Anterior cingulate cortex (tissue), 58 donors: ENCODE measurements around the gene TANC1.

Source experiments
- DNase-seq, 58 donors: peaks; one replicate each; lab custom pipeline; 2025; lab: John Stamatoyannopoulos, UW

The TANC1 gene

DNA sequence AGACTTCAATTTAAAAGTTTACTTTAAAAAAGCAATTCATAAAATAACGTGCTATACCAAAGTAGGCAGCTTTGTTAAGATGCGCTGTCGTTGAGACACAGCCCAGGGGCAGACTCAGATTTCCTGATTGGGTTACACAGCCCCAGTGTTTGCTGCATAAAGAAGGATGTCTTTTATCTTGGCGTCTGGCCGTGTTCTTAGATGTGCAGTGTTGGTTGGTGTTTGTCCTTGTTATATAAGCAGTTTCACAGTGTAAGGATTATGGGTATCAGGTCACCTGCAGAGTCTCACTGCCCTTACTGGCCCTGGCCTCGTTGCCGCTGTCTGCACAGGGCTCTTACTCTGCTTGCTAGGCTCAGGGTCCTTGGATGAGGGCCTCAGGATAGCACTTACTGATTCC, 209.5 kb downstream of the TANC1 start:
- peak in 1 of 58 donors; percentile 7 for DNase-seq

DNA sequence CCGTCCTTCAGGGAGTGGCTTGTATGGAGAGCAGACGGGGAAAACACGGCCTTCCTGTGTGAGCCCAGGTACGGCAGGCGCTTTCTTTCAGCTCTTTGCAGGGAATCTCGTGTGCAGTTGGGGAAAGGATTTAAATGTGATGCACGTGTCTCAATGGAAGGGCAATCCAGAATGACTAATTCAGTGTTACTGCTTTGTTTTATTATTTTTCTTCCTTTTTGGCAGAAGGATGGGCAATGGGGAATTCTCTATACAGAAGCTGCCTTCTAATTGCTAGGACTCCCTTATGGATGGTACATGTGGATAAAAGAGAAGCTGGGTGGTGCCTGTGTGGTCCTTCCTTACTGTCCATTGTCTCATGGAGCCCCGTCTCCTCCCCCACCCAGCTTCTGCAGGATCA, 210.7 kb downstream of the TANC1 start:
- no peak for DNase-seq

DNA sequence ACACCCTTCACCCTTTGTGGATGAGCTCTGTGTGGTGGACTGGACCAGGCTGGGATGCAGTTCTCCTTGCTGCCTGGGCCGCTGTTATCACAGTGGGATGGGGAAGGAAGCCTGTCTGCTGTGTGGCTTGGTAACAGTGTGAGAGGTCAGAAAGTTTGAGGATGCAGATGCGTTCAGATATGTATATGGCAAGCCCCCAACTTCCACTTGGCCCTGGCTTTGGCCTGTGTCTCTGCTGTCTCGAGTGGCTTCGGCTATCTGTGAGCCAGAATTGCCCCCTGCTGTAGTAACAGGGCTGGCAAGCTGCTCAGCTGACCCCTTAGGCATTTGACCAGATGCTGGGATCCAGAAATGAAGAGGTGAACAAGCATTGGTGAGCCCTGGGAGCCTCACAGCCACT, 211.3 kb downstream of the TANC1 start:
- DNase-seq = no peak

DNA sequence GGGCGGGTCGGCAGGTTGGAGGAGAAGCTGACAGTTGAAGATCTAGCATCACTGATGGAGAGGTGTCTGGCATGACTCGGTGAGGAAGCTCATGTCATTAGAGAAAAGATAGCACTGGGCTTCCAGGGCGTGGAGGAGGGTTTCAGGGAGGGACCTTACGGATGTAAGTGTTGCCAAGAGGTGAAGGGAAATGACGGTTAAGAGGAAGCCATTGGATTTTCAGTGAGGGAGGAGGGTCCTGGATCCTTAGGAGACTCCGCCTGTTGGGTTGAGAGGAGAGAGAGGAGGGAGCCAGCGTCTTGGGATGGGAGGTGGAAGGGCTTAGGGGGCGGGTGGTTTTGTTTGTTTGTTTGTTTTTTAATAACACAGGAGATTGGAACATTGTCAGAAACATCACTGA, 214.9 kb downstream of the TANC1 start:
- DNase-seq = no peak

DNA sequence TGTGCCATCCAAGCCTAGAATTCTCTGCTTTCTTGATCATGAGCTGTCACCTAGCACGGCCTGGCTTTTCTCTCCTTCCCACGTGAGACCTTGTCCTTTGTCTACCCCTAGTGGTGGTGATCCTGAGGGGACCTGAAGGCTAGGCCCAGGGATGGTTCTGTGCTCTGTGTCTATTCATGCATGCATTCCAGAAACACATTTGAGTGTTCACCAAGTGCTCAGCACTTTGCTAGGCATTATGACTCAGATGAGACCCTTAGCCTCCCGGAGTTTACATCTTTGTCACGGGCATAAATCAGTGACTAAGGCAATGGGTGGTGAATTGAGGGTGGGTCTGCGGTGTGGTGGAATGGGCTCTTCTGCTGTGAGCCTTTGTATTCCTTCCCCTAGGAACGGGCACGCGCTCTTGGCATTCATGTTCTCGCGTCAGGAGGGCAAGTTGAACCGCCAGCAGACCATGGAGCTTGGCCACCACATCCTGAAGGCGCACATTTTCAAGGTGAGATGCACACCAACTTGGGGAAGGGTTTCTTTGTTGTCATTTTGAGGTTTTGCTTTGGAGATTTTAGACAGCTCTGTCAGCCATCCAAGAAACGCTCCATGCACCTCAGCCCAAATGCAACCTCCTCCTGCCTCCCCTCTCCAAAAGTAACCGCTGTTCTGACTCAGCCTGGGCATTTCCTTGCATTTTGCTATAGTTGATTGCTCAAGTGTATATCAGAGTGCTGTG, 217.1 kb downstream of the TANC1 start:
- peak in 2 of 58 donors; percentile 6 to 39 for DNase-seq

DNA sequence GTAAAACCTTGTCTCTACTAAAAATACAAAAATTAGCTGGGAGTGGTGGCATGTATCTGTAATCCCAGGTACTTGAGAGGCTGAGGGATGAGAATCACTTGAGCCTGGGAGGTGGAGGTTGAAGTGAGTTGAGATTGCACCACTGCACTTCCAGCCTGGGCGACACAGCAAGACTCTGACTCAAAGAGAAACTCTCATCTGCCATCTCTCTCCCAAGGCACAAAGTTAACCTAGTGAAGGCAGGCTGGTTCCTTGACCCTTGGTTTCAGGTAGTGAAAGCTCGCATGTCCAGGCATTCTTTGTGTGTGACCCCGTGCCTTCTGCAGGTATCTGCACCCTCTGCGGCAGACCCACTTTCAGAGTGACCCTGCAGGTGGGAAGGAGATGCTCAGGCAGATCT, 218.0 kb downstream of the TANC1 start:
- no peak for DNase-seq

DNA sequence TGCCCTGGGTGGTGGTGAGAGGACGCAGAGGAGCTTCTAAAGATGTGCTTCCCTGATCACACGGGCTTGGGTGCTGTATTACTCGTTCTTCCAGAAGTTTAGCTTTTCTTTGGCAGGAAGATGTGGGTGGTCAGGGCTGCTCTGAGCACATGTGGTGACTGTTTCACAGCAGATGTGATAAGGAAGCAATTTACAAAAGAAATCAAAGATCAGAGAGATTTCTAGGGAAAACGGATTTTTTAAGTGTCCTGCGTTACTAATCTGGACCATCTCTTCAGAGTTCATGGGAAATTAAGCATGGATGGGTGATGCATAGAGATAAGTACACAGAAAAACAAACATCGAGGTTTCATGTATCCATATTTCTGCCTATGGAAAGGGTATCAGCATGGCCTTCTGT, 218.7 kb downstream of the TANC1 start:
- no peak for DNase-seq

DNA sequence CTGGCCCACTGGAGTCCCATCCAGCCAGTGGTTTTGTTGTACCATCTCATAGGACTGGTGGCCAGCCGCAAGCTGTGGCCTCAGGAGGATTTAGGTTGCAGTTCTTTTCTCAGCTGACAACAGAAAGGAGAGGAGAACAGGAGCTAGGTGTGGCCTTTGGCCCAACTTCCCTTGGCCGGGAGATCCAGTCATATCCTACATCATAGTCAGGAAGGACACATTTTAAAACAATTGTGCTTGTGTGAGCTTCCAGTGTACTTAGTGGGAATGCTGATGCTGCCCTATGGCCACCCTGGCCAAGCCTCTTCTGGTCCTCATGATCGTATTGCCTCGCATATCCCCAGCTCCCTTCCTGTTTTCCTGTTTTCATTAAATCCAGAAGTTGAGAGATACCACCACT, 220.0 kb downstream of the TANC1 start:
- no peak for DNase-seq

DNA sequence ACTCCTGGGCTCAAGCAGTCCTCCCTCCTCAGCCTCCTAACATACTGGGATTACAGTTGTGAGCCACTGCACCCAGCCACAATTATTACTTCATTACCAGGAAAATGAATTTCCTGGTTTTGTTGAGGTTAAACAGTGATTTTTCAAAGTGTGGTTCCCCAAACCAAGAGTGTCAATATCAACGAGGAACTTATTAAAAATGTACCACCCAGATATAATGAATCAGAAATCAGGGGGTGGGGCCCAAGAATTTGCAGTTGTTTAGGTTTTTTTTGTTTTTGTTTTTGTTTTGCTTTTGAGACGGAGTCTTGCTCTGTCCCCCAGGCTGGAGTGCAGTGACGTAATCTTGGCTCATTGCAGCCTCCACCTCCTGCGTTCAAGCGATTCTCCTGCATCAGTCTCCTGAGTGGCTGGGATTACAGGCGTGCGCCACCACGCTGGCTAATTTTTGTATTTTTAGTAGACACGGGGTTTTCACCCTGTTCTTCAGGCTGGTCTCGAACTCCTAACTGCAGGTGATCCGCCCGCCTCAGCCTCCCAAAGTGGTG, 224.0 kb downstream of the TANC1 start:
- DNase-seq = no peak

DNA sequence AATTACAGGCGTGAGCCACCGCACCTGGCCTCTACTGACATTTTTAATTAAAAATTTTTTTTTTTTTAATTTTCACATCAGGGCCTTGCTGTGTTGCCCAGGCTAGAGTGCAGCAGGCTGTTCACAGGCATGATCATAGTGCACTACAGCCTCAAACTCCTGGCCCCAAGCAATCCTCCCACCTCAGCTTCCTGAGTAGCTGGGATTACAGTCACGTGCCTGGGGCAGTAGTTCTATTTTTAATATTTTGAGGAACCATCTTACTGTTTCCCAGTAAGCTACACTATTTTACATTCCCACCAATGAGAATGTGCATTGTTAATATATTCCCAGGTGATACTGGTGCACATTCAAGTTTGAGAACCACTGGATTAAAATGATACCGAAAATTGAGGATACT, 225.4 kb downstream of the TANC1 start:
- no peak for DNase-seq

DNA sequence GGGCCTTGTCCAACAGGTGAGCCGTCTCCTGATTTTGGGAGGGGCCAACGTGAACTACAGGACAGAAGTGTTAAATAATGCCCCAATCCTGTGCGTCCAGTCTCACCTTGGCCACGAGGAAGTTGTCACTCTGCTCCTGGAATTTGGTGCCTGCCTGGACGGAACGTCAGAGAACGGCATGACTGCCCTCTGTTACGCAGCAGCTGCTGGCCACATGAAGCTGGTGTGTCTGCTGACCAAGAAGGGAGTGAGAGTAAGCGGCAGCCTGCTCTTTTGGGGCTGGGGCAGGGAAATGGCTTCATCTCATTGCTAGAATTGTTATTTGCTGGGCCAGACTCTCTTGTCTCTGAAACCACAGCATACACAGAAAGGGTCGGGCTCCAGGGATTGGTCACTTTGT, 225.8 kb downstream of the TANC1 start:
- DNase-seq = peak in 6 of 58 donors; percentile 4 to 42 (median 20)

DNA sequence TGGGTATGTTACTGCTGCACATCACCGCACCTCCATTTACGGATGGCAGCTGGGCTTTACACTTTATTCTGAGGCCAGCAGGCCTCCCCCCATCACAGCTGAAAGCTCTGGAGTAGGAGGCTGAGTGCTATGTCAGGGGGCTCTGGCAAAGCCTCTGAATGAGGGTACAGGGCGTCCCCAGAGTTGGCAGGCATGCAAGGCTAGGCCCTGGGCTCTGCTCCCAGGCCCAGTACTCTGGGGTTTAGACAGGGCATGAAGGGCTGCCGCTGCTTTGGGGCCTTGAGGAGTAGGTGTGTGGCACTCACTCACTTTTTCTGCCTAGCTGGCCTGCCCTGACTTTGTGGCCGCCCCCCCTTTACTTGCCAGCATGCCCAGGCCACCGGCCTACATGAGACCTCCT, 227.3 kb downstream of the TANC1 start:
- peak in 43 of 58 donors; percentile 6 to 81 (median 43) for DNase-seq

DNA sequence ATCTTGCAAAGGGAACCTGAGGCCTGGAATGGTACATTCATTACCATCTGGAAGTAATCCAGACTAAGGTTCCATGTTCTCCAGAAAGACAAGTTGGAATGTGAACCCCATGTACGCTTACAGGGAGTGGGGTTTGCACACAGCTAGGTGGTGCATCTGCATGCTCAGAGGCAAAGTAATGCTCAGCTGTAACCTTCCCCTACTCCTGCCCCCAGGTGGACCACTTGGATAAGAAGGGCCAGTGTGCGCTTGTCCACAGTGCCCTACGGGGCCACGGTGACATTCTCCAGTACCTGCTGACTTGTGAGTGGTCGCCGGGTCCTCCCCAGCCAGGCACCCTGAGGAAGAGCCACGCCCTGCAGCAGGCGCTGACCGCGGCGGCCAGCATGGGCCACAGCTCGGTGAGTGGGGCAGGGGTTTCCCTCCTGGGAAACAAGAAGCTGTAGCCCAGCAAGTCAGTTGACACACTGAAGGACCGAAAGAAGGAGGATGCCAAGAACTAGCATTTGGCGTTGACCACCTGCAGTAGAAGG, 228.0 kb downstream of the TANC1 start:
- no peak for DNase-seq

DNA sequence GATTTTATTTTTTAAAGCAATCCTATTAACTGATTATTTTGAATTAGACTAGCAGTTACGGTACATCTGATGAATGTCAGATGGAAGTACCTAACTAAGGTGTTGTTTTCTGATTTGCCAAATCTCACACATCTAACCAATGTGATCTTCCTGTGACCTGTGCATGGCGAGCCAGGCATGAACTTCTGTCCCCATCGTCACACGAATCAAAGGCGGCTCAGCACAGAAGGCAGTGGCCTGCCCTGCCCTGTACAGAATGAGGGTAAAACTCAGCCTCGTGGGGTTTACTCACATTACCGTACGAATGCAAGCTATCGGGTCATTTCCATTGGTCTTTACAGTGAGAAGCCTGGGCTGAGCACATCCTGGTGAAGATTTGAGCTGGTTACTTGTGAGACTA, 230.8 kb downstream of the TANC1 start:
- no peak for DNase-seq

DNA sequence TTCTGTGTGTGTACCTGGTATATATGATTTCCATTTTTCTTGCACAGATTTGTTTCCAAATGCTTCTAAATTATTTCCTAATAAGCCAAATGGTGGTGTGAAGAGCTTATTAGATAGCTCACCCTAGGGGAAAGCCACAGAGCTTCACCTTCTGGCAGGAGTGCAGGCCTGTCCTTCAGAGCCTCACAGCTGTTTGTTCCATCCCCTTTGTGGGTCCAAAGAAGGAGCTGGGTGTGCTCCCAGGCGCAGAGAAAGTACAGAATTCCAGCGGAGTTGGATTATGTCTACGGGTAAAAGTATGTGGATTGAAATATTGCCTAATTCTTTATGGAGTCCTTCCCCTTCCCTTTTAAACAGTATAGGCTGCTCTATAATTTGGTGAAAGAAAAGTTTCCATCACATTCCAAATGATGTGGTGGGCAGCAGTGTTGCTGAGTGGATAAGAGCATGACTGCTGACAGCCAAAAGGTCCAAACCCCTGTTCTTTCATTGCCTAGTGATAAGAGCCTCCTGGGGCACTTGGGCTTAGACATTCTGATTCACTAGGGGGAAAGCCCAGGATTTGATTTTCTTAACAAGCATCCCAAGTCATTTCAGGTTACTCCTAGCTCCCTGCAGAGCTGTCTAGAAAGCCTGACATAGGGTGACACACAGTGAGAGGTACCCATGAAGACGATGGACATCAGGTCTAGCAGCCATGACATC, 231.5 kb downstream of the TANC1 start:
- no peak for DNase-seq

DNA sequence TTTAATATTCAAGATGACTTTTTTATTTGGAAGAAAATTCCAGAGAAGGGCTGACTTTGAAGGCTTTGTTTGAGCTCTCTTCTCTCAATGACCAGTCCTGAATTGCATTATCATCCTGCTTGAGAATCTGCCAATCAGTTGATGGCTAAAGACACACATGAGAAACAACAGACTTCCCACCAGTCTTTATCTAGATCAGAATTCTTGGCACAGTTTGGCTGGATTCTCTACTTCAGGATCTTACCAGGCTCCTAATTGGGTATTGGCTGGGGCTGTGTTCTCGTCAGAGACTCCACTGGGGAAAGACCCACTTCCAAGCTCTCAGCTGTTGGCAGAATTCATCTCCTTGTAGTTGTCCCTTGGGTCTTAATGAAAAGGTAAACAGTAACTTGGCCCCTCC, 232.1 kb downstream of the TANC1 start:
- DNase-seq = no peak

DNA sequence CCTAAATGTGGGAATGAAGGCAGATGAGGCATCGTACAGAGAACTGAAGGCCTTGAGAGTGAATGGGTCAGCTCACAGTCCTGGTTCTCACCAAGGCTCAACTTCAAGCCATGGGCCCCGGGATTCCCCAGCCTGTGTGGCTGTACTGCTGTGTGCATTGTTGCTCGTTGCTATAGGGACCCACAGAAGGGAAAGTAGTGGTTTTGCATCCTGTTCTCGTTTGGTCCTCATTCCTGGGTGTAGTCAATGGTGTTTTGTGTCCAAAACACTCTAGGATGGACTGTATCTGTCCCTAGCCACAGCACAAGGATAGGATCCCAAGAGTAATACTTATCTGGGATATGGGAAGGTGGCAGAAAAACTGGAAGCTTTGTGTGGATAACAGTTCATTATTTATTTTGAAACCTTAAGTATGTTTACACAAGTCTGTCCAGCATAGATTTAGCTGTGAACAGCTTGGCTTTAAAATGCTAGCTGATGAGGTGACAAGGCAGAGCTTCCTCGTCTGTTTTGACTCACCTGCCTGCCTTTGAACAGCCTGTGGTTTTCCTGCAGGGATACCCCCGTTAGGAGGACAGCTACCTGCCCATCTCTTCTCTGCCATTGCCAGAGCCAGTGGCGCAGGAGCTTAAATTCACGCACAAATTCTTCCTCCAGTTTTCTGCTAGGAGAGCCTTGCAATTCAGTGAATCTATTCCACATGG, 233.1 kb downstream of the TANC1 start:
- no peak for DNase-seq

DNA sequence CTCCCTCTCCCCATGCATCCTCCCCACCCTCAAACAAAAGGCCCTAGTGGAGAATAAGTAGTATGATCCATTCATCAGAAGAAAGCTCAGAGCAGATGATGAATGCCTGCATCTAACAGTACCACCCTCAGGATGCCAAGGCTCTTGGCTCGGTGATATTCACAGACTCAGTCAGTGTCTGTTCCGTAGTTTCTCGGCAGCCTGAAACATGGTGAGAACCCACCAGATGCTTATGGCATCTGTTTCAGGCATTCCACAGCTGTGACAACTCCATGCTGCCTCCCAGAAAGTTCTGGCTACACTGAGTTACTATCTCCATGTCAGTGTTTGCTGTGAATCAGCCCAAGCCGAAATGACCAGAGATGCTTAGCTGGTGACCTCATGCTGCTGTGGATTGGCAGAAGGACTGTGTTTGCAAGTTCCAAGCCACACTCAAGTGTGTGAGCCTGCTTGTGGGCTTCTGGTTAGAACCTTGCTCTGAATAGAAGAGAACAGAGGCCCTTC, 234.2 kb downstream of the TANC1 start:
- peak in 32 of 58 donors; percentile 14 to 72 (median 30) for DNase-seq

DNA sequence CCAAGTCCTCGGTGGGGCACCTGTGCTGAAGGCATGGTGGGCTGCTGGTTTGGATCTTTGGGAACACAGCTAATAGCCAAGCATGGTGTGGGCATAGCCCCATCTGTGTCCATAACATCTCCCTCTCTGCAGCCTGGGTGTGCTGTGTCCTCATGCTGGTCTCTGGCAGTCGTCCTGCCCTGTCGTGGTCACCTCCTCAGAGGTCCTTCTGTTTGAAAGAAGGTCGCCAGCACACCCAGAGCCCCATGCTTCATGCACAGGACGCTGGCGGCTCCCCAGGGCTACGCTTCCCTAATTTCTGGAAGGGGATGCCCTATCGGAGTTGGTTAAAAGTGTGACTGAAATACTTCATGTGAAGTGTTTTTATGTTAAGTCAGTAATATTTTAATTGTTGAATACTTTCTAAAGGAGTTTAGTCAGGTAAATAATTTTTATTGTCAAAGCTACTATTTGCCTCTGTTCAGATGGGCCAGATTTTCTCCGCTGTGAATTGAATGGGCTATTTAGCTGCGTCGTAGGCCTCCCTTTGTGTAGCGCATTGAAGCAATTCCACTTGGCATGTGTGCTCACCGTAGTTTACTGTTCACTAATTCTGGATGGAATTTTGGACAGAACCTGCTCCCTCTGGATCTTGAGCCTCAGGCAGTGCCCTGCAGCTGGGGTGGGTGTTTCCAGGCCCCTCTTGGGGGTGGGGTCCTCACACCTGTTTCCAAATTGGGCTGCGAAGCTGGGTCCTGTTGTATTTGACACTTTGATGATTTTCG, 236.1 kb downstream of the TANC1 start:
- DNase-seq = peak in 1 of 58 donors; percentile 18
